GM18861 (cell line): Measurements from ENCODE around the gene AHRR.
"Not testable (repeated sequence)": the region's sequence is repeated elsewhere in the genome, so short reads cannot be mapped to it uniquely, and the experiment has no call there.

ENCODE experiments used
- ATAC-seq: cut with Tn5 transposase; IDR thresholded peaks from one replicate; pipeline ENCODE4 v1.9.1; 2021; ENCODE audit not compliant: unreplicated experiment

Gene AHRR

DNA sequence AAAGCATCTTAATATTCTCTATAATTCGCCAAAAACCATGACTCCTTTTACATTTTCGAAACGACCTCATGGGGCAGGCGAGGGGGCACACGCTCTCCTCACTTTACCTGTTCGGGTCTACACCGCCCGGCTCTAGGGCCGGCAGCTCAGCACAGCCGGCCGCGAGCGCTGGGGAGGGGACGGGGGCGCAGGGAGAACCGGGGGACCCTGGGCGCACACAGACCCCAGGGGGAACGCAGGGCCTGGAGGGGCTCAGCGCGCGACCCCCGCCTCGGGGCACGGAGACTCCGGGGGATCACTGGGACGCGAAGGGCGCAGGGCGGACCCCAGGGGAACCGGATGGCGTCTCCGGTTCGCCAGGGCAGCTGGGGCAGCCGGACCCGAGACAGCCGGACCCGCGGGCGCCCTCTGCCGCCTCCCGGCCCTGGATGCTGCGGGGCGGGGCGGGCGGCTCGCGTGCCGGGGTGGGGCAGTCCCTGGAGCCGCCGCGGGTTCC, at the start of gene AHRR:
TSS of gene AHRR (plus strand) at position 485 of the 496 bp plus-strand sequence. CDS start 22,189 bp downstream, outside the sequence.
- no peak for ATAC-seq

DNA sequence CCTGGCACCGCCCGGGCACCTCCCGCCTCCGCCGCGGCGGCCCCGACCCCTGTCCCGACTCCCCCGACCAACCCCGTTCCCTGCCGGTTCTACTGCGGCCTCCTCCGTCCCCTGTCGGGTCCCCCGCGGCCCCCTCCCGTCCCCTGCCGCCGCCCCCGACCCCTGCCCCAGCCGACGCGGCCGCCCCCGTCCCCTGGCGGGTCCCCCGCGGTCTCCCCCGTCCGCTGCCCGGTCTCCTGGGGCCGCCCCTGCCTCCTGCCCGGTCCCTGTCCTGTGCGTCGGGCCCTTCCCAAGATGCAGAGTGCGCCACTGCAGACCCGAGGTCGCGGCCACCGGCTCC, 49.7 kb upstream of the AHRR start:
- not testable (repeated sequence) for ATAC-seq

DNA sequence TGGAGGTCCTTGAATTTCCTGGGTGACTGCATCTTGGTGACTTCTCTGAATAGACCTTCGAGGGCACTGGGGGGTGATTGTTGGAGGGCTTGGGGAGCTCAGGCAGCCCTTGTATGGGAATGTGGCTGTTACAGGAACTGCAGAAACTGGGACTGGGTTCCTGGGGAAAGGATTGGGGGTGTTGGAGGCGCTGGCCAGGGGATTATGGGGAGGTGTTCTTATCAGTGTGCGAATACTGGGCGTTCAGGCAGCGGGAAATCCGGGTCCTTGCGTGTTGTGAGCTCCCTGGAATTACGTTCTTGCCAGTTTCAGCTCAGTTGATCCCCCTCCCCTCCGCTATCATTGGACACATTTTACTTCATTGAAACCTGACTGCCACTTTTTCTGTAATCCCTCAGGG, 48.4 kb upstream of the AHRR start:
- not testable (repeated sequence) for ATAC-seq

DNA sequence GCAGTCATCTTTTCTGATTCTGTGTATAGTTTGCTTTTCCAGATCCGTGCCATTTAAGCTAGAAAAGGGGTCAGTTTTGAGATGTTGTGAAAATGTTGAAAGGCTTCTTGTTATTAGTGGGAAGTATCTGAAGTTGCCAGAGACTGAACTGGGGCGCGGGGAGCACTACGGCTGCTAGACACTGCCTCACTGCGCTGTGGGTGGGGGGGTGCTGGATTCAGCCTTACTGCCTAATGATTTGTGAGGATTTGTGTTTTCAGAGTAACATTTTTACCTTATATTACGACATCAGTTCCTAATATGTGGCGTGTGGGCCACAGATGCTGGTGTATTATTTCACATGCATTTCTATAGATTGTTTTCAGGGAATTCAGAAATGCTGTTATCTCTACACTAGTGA, 48.0 kb upstream of the AHRR start:
- not testable (repeated sequence) for ATAC-seq

DNA sequence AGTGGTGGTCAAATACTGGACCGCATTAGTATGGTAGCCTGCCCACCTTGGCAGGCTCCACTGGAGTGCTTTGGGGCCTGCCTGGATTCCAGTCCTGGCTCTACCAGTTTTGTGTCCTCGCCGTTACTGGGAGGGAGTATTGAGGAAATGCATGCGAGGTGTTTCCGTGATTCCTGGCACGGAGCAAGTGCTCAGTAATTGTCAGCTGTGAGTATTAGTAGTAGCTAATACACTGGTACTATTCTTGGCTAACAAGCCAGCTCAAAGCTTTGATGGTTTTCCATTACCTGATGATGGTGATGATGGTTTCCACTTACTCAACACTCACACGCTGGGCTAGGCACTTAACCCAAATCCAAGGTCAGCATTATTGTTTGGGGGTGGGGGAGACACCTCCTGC, 47.2 kb upstream of the AHRR start:
- ATAC-seq: not testable (repeated sequence)

DNA sequence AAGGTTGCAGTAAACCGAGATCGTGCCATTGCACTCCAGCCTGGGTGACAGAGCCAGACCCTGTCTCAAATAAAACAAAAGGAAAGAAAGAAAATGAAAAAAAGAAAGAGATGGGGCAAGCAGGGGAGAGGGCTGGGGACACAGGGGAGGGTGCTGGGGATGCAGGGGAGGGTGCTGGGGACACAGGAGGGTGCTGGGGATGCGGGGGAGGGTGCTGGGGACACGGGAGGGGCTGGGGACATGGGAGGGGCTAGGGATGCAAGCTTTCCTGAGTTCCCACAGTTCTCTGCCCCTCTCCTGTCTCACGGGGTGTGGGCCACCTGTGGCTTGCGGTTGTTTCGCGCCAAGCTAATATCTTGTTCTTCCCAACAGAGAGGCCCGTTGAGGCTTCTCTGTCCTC, 42.9 kb upstream of the AHRR start:
- no peak for ATAC-seq

DNA sequence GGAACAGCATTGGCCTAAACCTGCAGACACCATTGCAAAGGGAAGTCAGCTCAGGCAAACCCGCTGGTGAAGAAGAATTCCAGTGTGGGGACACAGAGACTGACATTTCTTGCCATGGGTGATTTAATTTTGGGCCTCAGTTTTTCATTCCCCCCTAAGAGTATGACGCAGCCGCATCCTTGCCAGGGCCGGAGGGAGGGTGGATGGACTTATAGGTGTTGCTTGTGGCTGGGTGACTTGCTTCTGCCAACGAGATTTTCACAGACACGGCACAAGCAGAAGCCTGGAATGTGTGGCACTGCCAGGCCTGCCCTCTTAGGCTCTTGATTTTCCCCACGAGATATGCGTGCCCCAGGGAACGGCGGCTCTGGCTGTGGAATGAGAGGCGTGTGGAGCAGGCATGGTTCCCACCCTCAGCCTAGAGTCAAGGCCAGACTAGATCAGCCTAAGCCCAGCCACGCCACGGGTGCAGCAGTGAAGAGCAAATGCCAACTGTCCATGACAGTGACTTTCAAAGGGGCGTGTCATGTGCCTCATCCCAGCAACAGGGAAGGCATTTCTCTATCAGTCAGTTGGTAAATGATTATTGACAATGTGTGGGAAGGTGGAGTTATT, 42.4 kb upstream of the AHRR start:
- ATAC-seq: not testable (repeated sequence)

DNA sequence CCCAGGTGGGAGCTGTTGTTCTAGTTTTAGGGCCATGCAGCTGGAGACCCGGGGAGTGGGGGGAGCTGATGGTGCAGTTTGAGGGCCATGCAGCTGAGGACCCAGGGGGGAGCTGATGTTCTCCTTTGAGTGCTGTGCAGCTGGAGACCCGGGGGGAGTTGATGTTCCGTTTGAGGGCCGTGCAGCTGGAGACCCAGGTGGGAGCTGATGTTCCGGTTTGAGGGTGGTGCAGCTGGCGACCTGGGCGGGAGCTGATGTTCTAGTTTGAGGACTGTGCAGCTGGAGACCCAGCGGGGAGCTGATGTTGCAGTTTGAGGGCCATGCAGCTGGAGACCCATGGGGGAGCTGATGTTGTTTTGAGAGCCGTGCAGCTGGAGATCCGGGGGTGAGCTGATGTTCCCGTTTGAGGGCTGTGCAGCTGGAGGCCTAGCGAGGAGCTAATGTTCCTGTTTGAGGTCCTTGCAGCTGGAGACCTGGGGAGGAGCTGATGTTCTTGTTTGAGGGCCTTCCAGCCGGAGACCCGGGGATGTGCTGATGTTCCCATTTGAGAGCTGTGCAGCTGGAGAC, 35.4 kb upstream of the AHRR start:
- ATAC-seq: no peak

DNA sequence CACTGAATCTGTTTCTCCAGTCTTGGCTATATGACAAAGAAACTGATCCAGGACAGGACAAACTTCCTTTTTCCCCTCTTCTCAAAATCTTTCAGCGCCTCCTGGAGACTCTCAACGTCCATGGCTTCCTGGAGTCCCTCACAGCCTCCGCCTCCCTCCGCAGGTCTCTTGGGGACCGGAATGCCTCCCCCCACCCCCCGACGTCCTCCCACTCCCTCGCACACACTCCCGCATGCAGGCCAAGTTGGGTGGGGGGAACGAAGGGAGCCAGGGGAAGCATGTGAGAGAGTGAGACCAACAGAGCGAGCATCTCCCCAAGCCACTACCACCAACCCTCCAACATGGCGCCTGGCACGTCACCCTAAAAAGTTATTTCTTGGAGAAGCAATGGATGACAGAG, 31.3 kb upstream of the AHRR start:
- ATAC-seq: not testable (repeated sequence)

DNA sequence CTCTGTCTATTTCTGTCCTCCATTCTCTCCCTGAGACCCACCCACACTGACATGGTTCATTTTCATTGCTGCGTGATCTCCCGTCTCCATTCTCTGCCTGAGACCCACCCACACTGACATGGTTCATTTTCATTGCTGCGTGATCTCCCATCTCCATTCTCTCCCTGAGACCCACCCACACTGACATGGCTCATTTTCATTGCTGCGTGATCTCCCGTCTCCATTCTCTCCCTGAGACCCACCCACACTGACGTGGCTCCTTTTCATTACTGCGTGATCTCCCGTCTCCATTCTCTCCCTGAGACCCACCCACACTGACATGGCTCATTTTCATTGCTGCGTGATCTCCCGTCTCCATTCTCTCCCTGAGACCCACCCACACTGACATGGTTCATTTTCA, 30.2 kb upstream of the AHRR start:
- not testable (repeated sequence) for ATAC-seq

DNA sequence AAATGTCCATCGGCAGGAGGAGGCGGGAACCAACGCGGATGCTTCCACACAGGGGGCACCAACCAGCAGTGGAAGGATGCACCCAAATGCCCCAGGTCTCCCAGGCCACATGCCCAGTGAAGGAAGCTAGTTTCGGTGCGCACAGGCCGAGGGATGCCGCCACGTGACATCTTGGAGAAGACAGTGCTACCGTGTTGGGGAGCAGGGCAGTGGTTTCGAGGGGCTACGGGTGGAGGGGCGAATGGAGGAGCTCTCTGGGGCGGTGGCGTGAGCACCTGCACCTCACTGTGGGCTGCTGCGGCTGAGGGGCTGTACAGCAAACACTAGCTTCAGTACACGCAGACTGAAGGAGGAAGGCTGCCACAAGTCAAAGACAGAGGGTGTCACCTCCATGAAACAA, 26.7 kb upstream of the AHRR start:
- ATAC-seq: not testable (repeated sequence)

DNA sequence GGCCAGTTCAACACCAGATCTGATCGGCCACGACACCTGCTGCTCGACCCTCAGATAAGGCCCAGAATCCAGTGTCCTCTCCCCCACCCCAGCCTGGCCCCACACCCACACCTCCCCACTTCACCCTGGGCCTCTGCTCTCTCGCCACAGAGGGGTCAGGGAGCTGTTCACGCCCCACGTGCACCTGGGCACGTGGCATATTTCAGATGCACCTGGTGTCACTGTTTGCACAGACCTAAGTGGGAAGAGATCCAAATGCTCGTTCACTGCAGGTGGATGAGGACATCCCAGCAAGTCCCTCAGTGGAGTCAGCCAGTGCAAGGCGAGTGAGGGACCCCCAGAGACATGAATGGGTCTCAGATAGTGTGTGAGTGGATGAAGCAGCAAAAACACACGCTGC, 25.3 kb upstream of the AHRR start:
- not testable (repeated sequence) for ATAC-seq

DNA sequence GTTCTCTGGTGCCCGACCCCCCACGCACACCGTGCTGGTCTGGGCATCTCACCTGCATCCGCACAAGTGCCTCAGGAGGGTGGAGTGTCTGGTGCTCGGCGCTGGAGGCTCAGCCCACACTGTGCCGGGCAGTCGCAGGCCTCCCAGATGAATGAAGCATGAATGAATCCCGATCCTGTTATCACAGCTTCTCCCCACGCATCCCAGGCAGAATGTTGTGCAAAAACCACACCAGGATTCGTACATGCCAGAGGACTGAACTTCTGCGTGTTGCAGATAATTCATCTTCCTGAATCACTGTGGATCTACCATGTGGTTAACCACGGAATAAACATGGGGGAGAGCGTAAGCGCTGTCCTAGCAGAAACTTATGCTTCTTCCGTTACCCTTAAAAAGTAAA, 24.6 kb upstream of the AHRR start:
- not testable (repeated sequence) for ATAC-seq

DNA sequence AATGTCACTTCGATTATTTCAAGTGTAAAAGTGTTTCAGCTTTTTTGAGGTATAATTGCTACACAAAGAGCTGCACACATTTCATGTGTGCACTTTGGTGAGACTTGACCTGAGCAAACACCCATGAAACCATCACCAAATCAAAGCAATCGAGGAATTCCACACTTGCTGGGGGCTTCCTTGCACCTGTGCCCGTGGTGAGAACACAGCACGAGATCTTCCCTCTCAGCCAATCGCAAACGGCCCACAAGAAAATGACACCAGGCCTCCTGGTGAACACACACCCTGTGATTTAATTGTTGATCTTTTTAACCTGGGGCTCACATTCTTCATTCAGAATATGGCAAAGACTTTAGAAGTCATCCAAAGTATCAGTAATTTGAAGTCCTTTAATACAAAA, 24.1 kb upstream of the AHRR start:
- not testable (repeated sequence) for ATAC-seq

DNA sequence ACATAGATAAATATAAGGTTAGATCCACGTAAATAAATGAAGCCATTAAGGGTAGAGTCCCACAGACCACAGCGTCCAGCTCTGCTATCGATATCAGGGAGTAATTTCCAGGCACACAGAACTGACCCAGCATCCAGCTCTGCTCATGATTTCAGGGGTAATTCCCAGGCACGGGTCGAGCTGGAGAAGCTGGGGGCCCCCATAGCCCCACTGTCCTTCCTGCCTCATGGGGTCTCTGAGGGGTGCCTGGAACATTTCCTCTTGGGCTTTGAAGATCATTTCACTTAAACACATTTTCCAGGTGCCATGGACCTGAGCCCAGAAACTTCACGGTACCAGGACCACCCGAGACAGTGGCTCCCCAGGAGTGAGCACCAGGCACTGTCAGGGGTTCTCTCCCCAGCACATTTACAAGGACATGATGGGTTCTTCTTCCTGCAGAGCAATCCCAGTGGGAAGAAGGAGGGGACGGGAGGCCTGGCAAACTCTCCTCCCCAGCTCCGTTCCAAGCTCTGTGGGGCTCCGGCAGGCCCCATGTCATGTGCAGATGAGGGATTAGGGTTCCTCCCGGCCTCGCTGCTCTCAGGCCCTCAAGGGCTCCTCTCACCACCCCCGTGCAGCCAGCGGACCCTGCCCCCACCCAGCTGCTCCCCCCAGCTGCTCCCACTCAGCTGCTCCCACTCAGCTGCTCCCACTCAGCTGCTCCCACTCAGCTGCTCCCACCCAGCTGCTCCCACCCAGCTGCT, 23.4 kb upstream of the AHRR start:
- ATAC-seq: not testable (repeated sequence)

DNA sequence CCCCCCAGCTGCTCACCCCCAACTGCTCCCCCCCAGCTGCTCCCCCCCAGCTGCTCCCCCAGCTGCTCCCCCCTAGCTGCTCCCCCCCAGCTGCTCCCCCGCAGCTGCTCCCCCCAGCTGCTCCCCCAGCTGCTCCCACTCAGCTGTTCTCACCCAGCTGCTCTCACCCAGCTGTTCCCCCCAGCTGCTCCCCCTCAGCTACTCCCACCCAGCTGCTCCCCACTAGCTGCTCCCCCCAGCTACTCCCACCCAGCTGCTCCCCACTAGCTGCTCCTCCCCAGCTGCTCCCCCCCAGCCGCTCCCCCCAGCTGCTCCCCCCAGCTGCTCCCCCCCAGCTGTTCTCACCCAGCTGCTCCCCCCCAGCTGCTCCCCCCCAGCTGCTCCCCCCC, 22.8 kb upstream of the AHRR start:
- no peak for ATAC-seq

DNA sequence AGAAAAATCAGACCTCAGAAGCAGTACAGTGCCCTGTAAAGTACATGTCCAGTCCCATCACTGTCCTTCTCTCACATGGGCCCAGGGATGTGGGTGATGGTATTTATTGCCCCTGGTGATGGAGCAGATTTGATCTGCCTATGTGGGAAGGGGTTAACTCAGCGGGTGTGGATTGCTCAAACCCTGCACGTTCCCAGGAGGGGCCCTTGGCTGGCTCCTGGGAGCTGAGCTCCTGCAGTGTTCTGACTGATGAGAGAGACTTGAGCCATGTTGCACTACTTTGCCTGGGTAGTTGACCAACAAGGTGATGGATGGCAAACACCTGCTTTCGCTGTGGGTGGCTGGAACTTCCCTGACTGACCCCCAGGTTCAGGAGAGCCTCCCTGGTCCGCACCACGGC, 21.6 kb upstream of the AHRR start:
- not testable (repeated sequence) for ATAC-seq

DNA sequence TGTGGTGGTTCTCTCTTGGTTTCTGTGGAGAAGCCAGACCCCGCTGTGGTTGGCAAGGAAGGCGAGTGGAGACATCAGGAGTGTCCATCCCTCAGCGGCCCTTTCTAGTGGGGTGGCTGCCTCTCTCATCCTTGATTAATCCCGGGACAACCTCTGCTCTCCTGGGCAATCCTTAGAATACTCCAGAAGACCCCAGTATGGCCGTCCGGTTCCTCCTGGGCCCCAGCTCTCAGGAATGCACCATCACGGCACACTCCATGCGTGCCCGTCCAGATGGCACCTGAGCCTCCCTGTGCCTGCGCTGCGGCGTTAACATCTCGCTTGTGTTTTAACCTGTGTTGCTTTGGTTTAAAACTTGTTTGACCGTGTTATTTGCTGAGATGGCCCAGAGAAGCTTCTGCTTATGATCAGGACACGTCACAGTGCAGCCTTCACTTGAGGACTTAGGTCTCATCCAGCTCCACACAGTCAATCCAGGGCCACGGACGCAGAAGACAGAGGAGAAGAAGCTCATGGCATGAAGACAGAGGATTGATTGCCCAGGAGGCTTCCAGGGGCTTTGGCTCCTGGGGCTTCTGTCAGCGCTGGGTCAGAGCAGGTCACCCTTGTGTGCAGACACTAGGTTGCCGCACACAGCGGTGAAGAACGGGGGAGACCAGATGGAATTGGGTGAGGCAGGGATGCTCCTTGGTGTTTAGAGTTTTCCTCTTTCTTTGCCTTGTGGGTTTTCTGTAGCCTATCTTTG, 20.7 kb upstream of the AHRR start:
- ATAC-seq: not testable (repeated sequence)

DNA sequence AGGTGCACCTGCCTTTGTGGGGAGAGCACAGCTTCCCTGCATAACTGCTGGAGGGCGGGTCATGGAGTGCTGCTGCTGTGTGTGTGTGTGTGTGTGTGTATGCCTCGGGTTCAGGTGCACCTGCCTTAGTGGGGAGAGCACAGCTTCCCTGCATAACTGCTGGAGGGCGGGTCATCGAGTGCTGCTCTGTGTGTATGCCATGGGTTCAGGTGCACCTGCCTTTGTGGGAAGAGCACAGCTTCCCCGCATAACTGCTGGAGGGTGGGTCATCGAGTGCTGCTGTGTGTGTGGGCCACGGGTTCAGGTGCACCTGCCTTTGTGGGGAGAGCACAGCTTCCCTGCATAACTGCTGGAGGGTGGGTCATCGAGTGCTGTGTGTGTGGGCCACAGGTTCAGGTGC, 19.1 kb upstream of the AHRR start:
- not testable (repeated sequence) for ATAC-seq

DNA sequence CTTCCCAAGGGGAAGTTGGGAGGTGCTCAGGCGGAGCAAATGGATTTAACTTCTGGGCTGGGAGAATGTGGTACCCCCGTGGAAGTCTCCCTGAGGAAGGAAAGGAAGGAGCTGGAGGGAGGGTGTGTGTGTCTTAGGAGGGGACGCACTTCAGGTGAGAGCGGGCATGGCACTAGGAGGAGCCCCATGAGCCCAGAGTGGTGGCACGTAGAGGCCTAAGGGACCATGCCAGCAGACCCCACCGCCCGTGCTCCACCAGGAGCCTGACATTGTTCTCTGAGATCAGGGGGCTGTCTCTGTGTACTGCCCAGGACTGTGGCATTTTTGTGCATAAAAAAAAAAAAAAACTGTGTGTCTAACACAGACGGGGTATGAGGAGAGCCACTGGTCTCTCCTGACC, 18.5 kb upstream of the AHRR start:
- no peak for ATAC-seq

DNA sequence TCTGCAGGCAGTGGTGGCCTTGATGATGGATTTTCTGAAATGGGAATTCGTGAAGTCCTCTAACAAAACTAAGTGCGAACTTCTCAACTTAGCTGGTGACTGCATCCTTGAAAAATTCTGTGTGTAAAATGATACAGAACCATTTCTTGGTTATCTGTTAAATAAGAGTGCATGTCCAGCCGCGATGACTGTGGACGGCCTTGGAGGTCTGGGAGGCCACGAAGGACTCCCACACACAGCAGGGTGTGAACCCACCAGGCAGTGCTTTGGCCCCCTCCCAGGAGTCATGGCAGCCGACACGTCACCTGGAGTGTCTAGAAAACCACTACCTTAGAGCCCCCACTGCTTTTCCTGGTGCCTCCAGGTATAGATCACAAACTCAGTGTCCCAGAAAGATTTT, 17.8 kb upstream of the AHRR start:
- ATAC-seq: not testable (repeated sequence)

DNA sequence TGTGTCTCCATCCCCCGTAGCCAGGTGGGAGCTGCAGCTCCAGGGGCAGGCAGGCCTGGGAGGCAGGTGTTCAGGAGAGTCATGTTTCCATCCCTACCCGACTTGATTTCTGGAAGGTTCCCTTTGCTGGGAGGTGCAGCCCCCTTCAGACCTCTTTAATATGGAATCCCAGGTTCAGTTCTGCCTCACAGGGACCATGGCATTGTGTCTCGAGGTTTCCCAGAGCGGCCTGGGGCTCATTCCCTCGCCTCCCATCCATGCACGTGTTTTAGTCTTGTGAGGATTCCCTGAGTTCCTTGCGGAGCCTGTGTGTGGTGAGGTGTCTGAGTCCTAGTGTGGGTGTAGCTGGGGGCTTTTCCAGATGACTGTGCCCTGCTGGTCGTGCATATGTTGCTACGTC, 16.5 kb upstream of the AHRR start:
- no peak for ATAC-seq
